ENCODE results near the gene CELSR2.

GRCh38 chr1:109213824-109214693 is 35.3 kb upstream of the CELSR2 start, which contains the start of gene SARS1:
- peak; percentile 69; the same call in 1 of the 2 replicates for TF ChIP-seq MAX (IDR thresholded peaks at IDR 0.05; ENCODE audit: low read depth, low read length)
- TF ChIP-seq CTCF (IDR thresholded peaks at IDR 0.05; ENCODE audit: low read depth, low read length), result no peak

Data from NB4 (cell line).